ENCODE data around the gene CERK.
"Not testable (repeated sequence)": the region's sequence is repeated elsewhere in the genome, so short reads cannot be mapped to it uniquely, and the experiment has no call there.

CERK gene

DNA sequence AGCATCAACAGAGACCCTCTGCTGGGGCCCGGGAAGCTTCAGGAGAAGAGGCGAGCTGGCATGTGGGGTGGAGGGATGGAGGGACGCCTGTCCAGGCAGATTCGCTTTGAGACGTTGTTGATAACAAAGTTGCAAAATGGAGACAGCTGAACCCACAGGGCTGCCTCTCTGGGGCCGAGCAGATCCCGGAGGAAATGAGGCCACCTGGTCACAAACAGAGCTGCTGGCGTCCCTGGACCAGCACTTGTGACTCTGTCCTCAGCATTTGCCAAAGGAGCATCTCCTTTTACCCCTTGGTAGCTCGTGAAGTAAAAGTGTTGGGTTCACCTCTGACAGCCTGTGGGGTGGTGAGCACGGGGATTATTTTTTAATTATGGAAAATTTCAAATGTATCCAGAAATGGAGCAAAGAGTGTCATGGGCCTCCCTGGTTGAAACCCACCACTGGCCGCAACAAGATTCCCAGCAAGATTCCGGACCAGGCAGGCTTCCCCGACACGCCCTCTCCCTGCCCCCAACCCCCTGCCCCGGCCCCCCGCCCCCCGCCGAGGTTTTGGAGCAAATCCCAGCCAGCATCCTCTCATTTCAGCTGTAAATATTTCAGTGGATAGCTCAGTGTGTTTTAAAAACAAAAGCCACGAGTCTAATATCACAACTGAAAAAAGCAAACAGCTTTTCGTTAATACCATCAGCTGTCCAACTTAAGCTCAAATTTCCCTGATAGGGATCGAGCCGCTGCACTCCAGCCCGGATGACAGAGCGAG lies 97.6 kb downstream of the CERK start:
- DNase-seq = no peak

DNA sequence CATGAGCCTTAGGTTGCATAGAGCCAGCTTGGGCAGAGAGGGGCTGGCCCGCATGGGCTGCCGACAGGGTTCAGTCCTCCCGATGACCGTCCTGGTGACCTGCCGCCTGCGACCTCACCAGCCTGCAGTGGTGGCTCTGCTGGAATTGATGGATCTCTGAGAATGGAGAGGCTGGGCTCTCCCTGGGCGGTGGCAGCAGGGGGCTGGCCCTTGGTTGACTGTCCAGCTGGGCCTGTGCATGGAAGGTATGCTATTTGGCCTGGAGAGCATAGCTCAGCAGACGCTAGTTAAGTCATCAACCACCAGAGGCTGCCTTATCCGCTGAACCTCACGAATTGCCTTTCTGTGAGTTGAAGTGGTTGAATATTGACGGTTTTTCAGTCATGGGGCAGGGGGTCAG lies 98.2 kb downstream of the CERK start:
- no peak for DNase-seq

DNA sequence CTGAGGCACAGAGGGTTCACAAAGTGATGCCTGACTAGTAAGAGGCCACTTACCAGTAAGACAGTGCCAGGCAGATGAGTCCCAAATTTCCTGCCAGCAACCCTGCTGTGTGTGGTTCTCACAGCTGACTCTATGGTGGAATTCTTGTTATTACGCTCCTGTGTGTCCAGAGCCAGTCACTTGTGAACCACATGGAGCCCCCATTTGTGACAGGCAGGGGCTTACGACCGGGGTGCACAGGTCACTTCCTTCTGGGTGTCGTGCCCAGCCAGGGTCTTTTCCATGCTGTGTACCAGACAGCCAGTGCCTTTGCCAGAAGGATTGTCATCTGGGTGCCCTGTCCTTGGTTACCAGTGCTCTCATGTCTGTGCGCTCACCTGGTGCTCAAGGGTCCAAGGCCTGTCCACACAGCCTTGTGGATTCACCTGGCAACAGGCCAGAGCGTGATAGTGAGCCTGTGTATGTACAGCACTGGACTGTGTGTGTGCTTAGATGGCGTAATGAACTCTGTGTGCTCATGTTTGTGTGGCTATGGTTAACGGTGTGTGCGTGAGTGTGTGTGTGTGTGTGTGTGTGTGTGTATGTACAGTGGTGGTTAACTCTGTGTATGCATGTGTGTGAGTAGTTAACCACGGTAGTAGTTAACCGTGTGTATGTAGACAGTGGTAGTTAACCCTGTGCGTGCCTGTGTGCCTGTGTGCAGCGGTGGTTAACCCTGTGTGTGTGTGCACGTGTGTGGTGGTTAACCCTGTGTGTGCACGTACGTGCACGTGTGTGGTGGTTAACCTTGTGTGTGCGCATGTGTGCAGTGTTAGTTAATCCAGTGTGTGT lies 99.2 kb downstream of the CERK start:
- DNase-seq = no peak

DNA sequence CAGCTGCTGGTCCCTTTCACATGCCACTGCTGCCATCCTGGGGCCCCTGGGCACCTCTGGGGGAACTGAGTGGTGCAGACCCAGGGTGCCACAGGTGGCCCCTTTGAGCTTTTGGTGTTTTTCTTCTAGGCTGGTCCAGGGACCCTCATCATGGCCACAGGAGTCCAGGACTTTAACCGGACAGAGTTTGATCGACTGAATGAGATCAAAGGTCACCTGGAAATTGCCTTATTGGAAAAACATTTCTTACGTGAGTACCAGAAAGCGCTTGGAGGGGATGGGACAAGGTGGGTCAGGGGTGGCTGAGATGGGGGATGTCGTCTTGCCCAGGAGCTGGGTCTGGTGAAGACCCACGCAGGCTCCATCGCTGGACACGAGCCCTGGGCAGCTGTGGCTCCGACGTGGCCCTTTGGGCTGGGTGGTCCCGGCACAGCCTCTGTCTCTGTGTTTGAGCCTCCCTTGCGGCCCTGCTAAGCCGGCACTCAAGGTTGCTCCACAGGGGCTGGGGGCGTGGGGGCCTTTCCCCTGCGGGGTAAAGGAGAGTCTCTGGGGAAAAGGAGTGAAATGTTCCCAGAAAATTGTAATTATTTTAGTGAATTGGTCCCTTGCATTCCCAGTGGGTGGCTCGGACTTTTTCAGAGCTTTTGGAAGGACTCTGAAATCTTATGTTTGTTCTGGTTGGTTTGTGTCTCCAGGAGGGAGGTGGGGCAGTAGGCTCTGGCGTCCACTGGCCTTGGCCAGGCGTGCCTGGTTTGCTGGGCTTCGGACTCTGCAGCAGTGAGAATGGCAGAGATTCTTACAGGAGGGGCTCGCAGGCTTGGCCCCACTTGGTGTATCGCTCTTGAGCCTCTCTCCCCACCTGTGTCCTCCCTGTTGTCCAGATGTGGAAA lies 100.1 kb downstream of the CERK start:
- no peak for DNase-seq

DNA sequence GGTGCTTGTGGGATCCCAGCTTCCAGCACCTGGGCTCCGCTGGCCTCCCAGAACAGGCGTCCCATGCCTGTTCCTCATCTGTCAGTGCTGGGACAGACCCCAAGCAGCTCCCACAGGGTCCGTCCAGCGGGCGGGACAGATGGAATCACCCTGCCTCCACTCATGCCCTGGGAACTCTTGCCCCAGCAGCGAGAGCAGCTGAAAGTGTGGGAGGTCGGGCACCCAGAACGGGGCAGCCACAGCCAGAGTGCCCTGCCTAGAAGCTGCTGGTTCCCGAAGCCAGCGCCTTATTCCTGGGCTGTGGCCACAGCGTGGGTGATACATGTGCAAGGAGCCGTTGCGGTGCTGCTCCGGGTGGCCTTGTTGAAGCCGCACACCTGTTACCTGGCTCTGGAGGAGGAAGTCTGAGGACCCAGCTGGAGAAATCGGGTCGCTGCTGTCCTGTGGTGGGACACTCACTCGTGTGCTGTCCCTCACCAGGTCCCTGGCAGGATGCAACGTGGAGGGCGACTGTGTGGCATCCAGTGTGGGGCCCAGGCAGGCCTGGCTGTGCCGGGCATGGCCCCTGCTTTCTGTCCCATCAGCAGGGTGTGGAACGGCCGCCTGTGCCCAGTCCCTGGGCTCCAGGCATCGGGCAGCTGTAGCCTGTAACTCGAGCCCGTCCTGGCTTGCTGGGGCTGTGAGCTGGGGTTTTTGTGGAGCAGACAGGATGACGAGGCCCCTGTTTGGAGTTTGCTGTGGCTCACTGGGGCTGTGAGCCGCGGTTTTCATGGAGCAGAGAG lies 101.6 kb downstream of the CERK start:
- no peak for DNase-seq

DNA sequence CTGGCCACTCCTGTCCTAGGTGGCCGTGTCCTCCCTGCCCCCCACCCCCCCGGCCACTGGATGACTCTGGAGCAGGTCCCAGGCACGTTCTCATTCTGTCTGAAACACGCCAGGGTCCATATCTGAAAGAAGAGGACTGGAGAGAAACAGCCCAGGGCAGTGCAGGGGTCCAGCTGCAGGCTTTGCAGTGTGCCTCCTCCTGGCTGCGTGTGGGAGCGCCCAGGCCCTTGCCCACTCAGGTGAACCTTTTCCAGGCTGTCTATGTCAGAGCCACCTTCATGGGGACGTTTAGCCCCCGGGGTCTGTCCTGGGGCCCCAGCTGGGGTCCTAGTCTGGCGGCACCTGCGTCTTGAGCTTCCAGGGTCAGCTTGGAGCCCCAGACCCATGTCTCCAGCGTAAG lies 102.3 kb downstream of the CERK start:
- no peak for DNase-seq

DNA sequence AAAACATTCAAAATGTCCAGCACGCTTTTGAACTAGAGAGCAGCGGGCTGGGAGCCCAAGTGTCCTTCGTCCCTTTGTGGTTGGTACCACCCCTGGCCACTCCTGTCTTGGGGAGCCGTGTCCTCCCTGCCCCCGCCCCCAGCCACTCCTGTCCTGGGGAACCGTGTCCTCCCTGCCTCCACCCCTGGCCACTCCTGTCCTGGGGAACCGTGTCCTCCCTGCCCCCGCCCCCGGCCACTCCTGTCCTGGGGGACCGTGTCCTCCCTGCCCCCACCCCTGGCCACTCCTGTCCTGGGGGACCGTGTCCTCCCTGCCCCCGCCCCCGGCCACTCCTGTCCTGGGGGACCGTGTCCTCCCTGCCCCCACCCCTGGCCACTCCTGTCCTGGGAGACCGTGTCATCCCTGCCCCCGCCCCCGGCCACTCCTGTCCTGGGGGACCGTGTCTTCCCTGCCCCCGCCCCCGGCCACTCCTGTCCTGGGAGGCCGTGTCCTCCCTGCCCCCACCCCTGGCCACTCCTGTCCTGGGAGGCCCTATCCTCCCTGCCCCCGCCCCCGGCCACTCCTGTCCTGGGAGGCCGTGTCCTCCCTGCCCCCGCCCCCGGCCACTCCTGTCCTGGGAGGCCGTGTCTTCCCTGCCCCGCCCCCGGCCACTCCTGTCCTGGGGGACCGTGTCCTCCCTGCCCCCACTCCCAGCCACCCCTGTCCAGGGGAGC lies 102.9 kb downstream of the CERK start:
- DNase-seq = not testable (repeated sequence)

Measured in NCI-H1048 (cell line).